Measurements from ENCODE around the gene FRY.

GRCh38 chr13:32265726-32266125 is 234.2 kb downstream of the FRY start:
- TF ChIP-seq TAF1 (IDR thresholded peaks at IDR 0.05; ENCODE audit: low read depth): no peak
- TF ChIP-seq FOXM1 (IDR thresholded peaks at IDR 0.05; ENCODE audit: borderline replicate concordance, low read depth): no peak
- no peak for TF ChIP-seq MAX (IDR thresholded peaks at IDR 0.05)
